ENCODE data around the gene THRSP.
"Not testable (repeated sequence)": the region's sequence is repeated elsewhere in the genome, so short reads cannot be mapped to it uniquely, and the experiment has no call there.

THRSP gene

GRCh38 chr11:78067704-78068103, 4.0 kb downstream of the THRSP start:
- DNase-seq = no peak

- peak; percentile 24 to 40 for DNase-seq
Measured at GRCh38 chr11:78069465-78069864, 5.8 kb downstream of the THRSP start.

DNA sequence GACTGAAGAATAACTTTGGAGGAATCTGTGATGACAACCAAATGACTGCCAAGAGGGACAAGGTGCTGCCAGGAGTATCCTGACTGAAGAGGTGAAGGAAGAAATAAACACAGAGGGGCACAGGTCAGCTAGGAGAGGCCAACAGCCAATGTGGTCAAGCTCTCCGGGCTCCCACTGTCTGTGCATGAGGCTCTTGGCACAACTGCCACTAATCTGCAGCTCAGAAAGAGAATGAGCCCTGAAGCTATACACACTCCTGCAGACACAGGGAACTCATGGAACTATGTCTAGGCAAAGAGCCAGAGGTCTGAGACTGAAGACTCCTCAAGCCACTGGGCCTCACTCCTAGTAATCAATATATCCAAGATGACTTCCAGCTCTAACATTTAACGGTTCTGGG, 7.0 kb downstream of the THRSP start:
- no peak for DNase-seq

DNA sequence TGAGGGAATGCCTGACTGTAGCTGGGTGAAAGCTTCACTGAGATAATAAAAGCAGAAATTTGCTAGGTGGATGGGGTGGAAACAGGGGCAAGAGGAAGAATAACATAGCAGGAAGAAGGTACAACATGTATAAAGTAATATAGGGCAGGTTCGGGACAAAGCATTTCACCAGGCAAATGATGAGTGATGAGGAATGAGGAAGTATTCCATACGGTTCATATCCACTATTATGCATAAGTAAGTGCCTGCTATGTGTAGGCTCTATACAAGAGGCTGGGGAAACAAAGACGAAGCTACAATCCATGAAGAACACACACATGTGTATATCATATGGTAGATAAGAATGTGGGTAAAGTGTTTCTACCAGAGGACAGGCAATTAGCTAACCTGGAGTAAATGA, 8.1 kb downstream of the THRSP start:
- DNase-seq = no peak

DNA sequence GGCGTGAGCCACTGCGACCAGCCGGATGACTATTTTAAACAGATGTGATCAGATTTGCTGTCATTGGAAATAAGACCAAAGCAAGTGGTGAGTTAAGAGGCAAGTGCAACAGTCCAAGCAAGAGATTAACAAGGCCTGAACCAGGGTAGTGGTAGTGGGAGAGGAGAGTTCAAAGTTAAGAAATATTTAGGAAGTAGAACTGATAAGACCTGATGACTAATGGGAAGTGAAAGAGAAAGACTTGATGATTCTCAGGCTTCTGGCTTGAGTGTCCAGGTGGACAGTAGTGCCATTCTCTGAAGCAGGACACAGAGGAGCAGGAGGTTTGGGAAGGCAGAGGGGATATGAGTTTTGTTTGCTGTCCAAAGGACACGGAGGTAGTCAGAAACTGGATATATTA, 8.8 kb downstream of the THRSP start:
- no peak for DNase-seq

DNA sequence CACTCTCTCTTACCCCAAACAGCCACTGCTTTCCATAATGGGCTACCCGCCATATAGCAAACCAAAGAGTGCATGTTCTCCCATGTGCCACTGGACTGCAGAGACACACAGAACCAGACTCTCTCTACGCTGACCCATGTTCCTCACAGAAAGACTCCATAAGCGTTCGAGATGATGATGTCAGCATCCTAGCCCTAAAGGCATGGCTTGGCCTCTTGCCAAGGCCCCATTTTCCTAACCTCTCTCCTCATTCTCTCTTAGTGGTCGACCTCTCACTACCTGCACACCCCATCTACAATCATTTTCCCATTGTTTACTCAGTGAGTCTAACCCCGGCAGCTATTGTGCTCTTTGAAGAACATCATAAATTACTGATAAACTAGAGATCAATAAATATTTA, 11.1 kb downstream of the THRSP start:
- DNase-seq = no peak

DNA sequence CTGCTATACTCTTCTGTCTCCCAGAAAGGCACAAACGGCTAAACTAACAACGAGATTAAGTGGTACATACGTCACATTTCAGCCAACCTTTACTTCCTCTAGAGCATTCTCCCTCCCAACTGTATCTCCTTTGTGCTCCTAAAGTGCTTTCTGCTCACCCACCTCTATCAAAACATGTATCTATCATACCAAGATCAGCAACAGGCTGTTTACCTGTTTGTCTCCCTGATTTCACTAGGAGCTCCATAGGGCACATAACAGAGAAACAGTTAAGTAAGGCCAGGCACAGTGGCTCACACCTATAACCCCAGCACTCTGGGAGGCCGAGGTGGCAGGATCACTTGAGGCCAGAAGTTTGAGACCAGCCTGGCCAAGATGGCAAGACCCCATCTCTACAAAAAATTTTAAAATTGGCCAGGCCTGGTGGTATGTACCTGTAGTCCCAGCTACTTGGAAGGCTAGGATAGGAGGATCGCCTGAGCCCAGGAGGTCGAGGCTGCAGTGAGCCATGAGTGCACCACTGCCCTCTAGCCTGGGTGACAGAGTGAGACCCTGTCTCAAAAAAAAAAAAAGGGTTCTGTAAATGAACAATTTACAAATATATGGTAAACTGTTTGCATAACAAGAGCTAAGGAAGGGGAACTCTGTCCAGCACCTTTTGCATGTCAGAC, 13.2 kb downstream of the THRSP start:
- DNase-seq = no peak

GRCh38 chr11:78077592-78077991, 13.9 kb downstream of the THRSP start:
- DNase-seq = not testable (repeated sequence)

DNA sequence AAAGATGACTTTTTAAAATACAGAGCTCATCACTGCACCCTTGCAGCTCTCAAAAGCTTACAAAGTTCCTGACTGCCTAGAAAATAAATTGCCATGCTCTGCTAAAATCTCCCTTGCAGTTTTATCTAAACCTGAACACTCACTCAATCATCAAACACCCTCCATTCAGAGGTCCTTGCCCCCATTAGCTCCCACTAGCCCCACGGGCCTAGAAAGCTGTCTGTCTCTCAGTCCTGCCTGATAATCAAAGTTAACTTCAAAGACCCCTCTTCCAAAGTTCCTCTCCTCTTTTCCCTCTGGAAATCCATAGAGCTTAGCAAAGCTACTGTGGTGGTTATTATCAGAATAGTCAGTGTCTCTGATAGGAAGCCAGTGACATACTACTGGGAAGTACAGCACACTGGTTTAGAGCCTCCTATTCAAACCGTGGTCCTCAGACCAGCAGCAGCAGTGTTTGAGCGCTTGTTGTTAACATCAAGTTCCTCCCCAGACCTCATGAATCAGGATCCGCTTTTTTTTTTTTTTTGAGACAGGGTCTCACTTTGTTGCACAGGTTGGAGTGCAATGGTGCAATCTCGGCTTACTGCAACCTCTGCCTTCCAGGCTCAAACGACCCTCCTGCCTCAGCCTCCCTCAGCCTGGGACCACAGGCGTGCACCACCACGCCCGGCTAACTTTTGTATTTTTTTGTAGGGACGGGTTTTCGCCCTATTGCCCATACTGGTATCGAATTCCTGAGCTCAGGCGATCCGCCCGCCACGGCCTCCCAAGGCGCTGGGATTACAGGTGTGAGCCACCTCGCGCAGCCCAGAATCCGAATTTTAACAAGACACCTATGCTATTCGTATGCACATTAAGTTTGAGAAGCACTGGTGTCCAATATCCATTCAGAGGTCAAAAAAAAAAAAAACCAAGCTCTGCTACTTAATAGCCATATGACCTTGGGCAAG, 14.8 kb downstream of the THRSP start:
- DNase-seq = no peak

DNA sequence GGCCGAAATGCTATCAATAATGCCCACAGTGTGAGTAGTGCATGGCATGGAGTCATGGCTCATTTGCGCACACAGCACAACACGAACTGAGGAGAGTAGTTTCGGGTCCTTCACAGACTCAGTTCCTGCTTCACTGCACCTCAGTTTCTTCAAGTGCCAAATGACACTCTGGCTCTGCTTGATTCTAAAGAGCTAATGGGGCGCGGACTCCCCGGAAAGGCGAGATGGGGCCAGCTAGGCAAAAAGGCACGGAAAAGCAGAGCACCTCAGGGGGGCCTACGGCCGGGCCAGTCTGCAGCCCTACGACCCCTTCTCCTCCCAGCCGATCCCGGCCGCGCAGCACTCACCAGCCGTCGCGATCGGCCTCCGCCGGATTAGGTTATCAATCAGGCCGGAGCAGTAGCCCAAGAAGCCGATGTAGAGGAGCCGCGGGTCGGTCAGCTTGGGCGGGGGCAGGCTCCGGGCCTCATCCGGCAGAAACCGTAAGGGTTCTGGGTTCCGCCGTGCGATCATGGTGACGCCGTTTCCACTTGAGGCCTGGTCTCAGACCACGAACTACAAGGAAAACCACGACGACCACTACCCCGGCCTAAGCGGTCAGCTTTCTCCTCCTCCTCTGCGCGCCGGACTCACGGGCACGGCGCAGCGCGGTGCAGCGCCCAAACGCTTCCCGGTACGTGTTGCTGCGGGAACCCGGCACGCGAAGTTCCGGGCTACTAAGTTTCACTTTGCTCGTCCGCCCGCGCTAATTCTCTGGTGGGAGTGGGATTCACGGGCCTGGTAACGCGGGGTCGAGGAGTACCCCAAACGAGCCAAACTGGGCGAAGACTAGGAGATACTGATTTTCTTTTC, 15.8 kb downstream of the THRSP start, which contains the start of gene NDUFC2:
Gene NDUFC2 (minus strand): TSS at position 631 of the 852 bp plus-strand sequence. CDS start 118 bp downstream, at position 513.
- peak; percentile 37 to 85 for DNase-seq

- no peak for DNase-seq
Measured at GRCh38 chr11:78080084-78080817, 16.6 kb downstream of the THRSP start.

GRCh38 chr11:78080818-78081495, 17.3 kb downstream of the THRSP start:
- no peak for DNase-seq

DNA sequence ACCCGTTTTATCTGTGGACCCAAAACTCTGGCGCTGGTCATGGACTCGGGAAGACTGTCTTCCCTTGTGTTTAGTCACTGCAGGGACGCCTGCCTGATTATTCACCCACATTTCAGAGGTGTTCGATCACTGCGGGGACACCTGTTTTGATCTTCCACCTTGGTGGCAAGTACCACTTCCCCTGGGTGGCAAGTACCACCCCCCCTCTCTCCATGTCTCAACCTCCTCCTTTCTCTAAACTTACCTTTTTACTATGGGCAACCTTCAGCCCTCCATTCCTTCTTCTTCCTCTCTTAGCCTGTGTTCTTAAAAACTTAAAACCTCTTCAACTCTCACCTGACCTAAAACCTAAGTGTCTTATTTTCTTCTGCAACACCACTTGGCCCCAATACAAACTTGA, 17.9 kb downstream of the THRSP start:
- no peak for DNase-seq

GRCh38 chr11:78082146-78082545, 18.5 kb downstream of the THRSP start:
- no peak for DNase-seq

- no peak for DNase-seq
Measured at GRCh38 chr11:78083021-78083420, 19.4 kb downstream of the THRSP start.

- DNase-seq = not testable (repeated sequence)
Measured at GRCh38 chr11:78084506-78084905, 20.8 kb downstream of the THRSP start.

DNA sequence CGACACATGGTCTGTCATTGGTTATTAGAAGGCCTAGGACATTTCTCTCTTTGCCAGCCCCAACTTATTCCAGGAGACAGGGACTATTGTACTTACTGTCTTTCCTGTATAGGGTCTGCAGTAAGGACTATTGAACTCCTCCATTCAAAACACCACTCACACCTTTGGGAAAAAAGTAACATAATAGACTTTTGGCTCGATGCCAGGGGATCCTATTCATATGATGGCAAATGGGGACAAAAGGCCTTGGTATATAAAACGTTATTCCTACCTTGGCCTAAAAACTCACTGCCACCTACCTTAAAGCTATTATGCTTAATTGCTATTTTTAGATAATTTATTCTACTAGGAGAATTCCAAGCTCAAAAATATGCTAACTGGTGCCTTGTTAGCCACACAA, 22.3 kb downstream of the THRSP start:
- no peak for DNase-seq

- DNase-seq = not testable (repeated sequence)
Measured at GRCh38 chr11:78086521-78087074, 22.9 kb downstream of the THRSP start.

DNA sequence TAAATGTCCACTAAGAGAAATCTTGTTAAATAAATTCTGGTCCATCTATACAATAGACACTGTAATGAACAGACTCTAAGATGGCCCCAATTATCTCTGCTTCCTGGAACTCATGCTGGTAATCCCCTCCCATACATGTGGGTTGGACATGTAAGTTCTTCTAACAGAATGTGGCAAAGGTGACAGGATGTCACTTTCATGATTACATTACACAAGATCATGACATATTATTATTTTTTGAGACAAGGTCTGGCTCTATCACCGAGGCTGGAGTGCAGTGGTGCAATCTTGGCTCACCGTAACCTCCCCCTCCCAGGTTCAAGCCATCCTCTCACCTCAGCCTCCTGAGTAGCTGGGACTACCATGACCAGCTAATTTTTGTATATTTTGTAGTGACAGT, 30.6 kb downstream of the THRSP start:
- DNase-seq = no peak

GRCh38 chr11:78097666-78098385, 34.2 kb downstream of the THRSP start:
- no peak for DNase-seq

DNA sequence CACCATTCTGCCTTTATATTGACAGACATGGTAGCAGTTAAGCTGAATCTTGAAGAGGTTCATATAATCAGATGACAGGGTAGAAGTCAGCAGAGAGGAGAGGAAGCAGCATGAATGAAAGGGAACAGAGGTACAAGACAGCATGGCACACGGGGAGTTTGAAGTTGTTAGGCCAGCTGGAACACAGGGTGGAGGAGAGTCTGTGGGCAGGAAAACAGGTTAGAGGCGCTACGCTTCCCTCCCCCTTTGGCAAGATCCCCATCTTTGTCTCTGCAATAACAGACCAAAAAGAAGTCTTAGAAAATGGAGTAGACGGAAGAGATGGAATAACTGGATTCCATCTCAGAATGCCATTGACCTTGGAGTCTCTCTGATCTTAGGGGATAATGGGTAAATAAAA, 36.0 kb downstream of the THRSP start:
- peak in 1 of 2 experiments; percentile 34 for DNase-seq

All from NCI-H446 (cell line).